GM18951 (cell line): ENCODE measurements around the gene ANO3.

ENCODE experiments used
- POLR2A ChIP-seq: IDR thresholded peaks from 4 replicates; pipeline ENCODE4 v1.6.1; 2011; ENCODE audit warnings: mild to moderate bottlenecking; ENCODE audit not compliant: insufficient read length, insufficient read depth; ENCODE audit errors: extremely low read depth
- in situ Hi-C: fragments of 300-500 bp; cut with MboI; formaldehyde crosslinking; loops from one replicate; pipeline ENCODE4 v1.12.0; 2022; ENCODE audit warnings: low sequenced_read_pairs, mixed read lengths, inconsistent platforms; ENCODE audit not compliant: unreplicated experiment

ANO3 gene

GRCh38 chr11:26331911-26332571 is at the start of gene ANO3:
Gene ANO3 (plus strand): TSS chr11:26332130. CDS start chr11:26332276, 146 bp downstream.
- in situ Hi-C loops, result no loop called here
- TF ChIP-seq POLR2A, result no peak

DNA sequence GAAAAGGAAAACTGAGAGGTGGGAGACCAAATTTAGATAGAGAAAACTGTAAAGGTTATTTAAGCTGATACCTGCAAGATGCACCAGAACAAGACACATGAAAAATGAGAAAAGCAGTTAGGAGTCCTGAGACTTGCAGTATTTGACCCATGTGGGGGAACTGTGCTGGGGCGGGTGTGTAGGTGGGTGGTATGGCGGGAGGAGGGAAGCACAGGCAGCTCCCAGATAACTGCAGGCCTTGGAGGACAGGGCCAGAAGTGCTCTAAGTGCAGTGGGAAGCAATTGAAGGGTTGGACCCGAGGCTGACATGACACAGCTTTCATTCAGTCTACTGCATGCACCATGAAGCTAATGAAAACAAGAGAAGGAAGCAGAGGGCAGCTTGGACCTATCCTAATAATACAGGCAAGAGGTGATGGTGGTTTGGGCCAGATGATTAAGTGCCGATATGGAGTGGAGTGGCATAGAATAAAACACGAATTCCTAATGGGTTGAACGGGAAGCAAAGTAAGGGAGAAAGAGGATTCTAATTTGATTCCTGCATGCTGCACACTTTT is 48.0 kb upstream of the ANO3 start:
- in situ Hi-C loops, result no loop called here
- TF ChIP-seq POLR2A, result no peak

GRCh38 chr11:26285608-26286007 is 46.3 kb upstream of the ANO3 start:
- no peak for TF ChIP-seq POLR2A
- in situ Hi-C loops, result no loop called here

- in situ Hi-C loops, result no loop called here
- no peak for TF ChIP-seq POLR2A
Measured at GRCh38 chr11:26286472-26287066, 45.4 kb upstream of the ANO3 start.

GRCh38 chr11:26287067-26287518 is 44.8 kb upstream of the ANO3 start:
- in situ Hi-C loops, result no loop called here

GRCh38 chr11:26297189-26297975 is 34.5 kb upstream of the ANO3 start:
- in situ Hi-C loops, result no loop called here
- TF ChIP-seq POLR2A, result no peak

More at GRCh38 chr11:26287067-26287518, 44.8 kb upstream of the ANO3 start:
- no peak for TF ChIP-seq POLR2A

DNA sequence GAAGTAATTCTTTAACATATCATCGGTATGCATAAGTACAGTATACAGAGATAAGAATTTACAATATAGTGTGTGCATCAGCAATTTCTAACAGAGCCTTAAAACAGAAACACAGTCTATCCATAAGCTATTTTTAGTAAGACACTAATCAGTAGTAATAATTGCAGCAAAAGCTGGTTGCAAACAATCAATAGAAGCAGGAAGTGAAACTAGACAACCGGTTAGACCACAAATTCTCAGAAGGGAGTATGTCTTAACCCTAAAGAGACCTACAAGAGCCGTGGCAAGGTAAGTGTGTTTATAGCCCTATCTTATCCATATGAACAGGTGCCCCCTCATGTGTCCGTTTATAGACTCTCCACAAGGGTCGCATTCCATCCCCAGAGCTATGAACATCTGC is 15.6 kb upstream of the ANO3 start:
- in situ Hi-C loops, result loop anchor here (25.0 kb wide), 1 partner anchor 346 kb away; no protein-coding TSS in a partner anchor

DNA sequence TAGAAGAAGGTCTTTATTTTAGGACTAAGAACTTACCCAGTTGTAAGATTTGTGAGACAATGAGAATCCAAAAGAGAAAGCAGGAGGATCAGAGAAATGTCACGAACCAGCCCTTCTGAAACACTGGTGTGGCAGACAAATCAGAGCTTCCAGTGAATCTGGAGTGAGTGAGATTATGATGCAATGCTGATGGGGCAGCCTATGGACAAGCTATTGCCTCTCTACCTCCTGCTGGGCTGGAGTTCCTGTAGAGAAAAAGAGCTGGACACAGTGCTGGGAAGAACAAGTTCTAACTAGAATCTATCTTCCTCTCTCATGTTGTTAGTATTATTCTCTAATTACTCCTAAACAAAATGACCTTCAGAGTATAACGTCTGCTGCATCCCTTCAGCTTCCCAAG is 12.0 kb upstream of the ANO3 start:
- in situ Hi-C loops, result loop anchor here (25.0 kb wide), 1 partner anchor 342 kb away; no protein-coding TSS in a partner anchor
- TF ChIP-seq POLR2A, result no peak

GRCh38 chr11:26321516-26321915 is 10.4 kb upstream of the ANO3 start:
- no peak for TF ChIP-seq POLR2A
- in situ Hi-C loops, result loop anchor here (25.0 kb wide), 1 partner anchor 341 kb away; no protein-coding TSS in a partner anchor

DNA sequence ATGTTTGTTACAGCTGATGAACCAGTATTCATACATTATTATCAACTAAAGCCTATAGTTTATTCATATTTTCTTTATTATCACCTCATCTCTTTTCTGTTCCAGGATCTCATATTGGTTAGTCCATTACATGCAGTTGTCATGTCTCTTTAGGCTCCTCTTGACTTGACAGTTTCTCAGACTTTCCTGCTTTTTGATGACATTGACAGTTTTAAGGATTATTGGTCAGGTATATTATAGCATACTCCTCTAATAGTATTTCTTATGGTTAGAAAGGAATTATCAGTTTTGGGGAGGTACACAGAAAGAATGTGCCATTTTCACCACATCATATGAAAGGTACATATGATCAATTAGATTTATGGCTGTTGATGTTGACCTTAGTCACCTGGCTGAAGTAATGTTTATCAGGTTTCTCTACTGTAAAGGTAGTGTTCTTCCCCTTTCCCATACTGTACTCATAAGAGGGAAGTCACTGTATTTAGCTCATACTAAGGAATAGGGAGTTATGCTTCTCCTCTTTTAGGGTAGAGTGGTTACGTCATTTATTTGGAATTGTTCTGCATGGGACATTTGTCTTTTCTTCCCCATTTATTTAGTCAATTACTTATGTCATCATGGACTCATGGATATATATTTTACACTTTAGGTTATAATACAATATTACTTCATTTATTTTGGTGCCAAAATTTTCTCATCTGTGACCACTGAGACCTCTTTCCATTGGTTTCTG is 9.4 kb upstream of the ANO3 start:
- in situ Hi-C loops, result loop anchor here (25.0 kb wide), 1 partner anchor 340 kb away; no protein-coding TSS in a partner anchor
- TF ChIP-seq POLR2A, result no peak

DNA sequence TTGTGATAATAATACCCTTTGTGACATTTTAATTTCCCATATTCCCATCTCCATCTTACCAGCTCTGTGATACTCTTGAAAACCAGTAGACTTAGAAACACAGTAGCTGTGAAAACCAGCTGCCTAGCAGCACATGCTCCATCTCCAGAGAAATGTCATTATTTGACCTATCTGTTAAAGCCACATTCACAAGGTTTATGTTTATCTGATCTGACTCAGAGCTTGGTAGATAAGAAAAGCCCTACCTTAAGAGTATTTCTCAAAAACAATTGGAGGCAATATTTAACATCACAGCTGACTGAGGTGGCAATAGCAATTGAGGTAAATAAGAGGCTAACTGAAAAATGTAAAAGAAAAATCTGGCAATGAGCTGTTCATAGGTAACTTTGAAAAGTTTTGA is 8.1 kb upstream of the ANO3 start:
- no peak for TF ChIP-seq POLR2A
- in situ Hi-C loops, result loop anchor here (25.0 kb wide), 1 partner anchor 338 kb away; no protein-coding TSS in a partner anchor

DNA sequence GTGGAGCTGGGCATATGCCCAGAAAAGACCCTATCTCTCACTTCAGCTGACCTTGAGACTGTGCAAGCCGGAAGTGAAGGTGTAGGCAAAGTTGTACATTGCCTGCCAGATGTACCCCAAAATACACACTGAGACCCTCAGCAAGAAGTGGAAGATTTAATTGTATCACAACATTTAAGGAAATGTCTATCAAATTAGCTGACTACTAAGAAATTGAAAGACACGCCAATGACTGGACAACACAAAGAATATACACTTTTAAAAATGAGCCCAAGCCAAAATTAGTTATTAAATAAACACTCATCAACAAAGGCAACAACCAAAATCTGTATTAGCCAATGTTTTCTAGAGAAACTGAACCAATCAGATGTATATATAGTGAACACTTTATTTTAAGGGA is 7.7 kb upstream of the ANO3 start:
- TF ChIP-seq POLR2A, result no peak

More for the DNA sequence above, 7.7 kb upstream of the ANO3 start:
- in situ Hi-C loops, result loop anchor here (25.0 kb wide), 1 partner anchor 338 kb away; no protein-coding TSS in a partner anchor
